ENCODE results near the gene RPS19.

GRCh38 chr19:41811036-41811435 is 49.0 kb upstream of the RPS19 start:
- no peak for TF ChIP-seq POLR2A (IDR thresholded peaks at IDR 0.05)
- no peak for TF ChIP-seq CTCF (IDR thresholded peaks at IDR 0.05)
- TF ChIP-seq POLR2AphosphoS5 (IDR thresholded peaks at IDR 0.05) = no peak
